Astrocyte (in vitro differentiated cells and primary cell): ENCODE measurements around the gene TEX22.

ENCODE experiments used
- CTCF ChIP-seq: IDR thresholded peaks from 2 replicates; pipeline ENCODE4 v1.5.1; 2011; ENCODE audit warnings: low read depth, mild to moderate bottlenecking, inconsistent platforms, low read length, moderate library complexity; ENCODE audit not compliant: insufficient read depth
- EZH2 ChIP-seq: IDR thresholded peaks from 2 replicates; pipeline ENCODE4 v1.6.1; 2012; ENCODE audit warnings: mild to moderate bottlenecking, low read length, inconsistent platforms; ENCODE audit not compliant: insufficient read depth

DNA sequence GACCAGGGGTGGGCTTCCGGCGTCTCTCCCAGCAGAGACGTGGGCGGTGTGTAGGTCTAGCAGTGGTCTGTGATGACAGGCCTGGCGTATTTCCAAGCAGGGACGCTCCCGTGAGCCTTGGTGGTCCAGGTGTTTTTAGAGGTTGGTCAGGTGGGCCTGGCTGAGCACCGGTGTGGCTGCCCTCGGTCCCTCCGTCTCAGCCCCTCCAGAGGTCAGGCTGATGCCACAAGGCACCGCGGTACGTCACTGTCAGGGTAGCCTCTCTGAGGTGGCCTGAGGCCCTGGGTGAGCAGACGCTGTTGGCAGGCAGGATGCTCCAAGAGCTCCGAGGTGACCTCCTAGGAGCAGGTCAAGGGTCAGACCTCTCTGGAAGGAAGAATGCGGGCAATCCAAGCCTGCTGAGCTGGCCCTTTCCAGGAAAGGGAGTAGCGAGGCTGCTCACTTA, 34.8 kb downstream of the TEX22 start:
- TF ChIP-seq CTCF: no peak
- TF ChIP-seq EZH2: no peak
